Endodermal cell (in vitro differentiated cells): ENCODE results near the gene HSD3B1. TPM values are rescaled to one million over a fixed set of nuclear protein-coding genes. Genes with fewer than 3 reads are reported as not detected.

ENCODE experiments used
- DNase-seq: peaks from one replicate; pipeline ENCODE4 v3.0.0-alpha.2; 2017
- H3K27ac ChIP-seq: 2 replicates; pipeline ENCODE4 v1.5.1; 2013; ENCODE audit warnings: mild to moderate bottlenecking, low read depth, low read length, moderate library complexity
- H3K27me3 ChIP-seq: 2 replicates; pipeline ENCODE4 v1.6.1; 2013; ENCODE audit warnings: mild to moderate bottlenecking, low read length, moderate library complexity; ENCODE audit not compliant: insufficient read depth, control insufficient read depth, poor library complexity, severe bottlenecking
- H3K36me3 ChIP-seq: 2 replicates; pipeline ENCODE4 v1.7.0; 2013; ENCODE audit warnings: mild to moderate bottlenecking, low read length, moderate library complexity; ENCODE audit not compliant: control insufficient read depth, insufficient read depth
- H3K4me1 ChIP-seq: one replicate; pipeline ENCODE4 v1.7.0; 2013; ENCODE audit warnings: low read length; ENCODE audit not compliant: control insufficient read depth, insufficient read depth
- H3K4me3 ChIP-seq: 2 replicates; pipeline ENCODE4 v1.5.1; 2013; ENCODE audit warnings: mild to moderate bottlenecking, low read length, moderate library complexity
- H3K9ac ChIP-seq: 2 replicates; pipeline ENCODE4 v1.6.1; 2013; ENCODE audit warnings: mild to moderate bottlenecking, low read length, moderate library complexity; ENCODE audit not compliant: poor library complexity, severe bottlenecking; ENCODE audit errors: extremely low read depth
- H3K9me3 ChIP-seq: 2 replicates; pipeline ENCODE4 v1.6.1; 2013; ENCODE audit warnings: mild to moderate bottlenecking, low read length, moderate library complexity; ENCODE audit not compliant: control insufficient read depth
- H3K27ac Mint-ChIP-seq: 2 replicates; pipeline ENCODE4 v1.8.0; 2020; ENCODE audit warnings: mixed read lengths
- H3K27me3 Mint-ChIP-seq: 2 replicates; pipeline ENCODE4 v1.8.0; 2021; ENCODE audit warnings: mild to moderate bottlenecking, mixed read lengths; ENCODE audit not compliant: insufficient read depth
- H3K36me3 Mint-ChIP-seq: 2 replicates; pipeline ENCODE4 v1.8.0; 2020; ENCODE audit warnings: low read depth, mixed read lengths
- H3K4me1 Mint-ChIP-seq: 2 replicates; pipeline ENCODE4 v1.8.0; 2020; ENCODE audit warnings: mixed read lengths
- H3K4me3 Mint-ChIP-seq: 2 replicates; pipeline ENCODE4 v1.8.0; 2020; ENCODE audit warnings: mild to moderate bottlenecking, moderate library complexity, mixed read lengths
- H3K9me3 Mint-ChIP-seq: 2 replicates; pipeline ENCODE4 v1.8.0; 2020; ENCODE audit warnings: mild to moderate bottlenecking, mixed read lengths
- CTCF ChIP-seq: fragments of 200-600 bp; sonication (generic); conservative IDR thresholded peaks from 2 replicates; pipeline ENCODE4 v1.5.0; 2021; ENCODE audit warnings: antibody characterized with exemption, mild to moderate bottlenecking
- WGBS, 2 experiments: methylation state at CpG; one replicate each; pipeline versions ENCODE4 v1.1.5 to v1.1.7; 2013; ENCODE audit warnings: missing lambda C conversion rate in 2 of 2, mixed read lengths in 1 of 2; ENCODE audit not compliant: insufficient coverage in 1 of 2, insufficient read length in 1 of 2; 5-methylcytosine and 5-hydroxymethylcytosine counted together
- total RNA-seq, 2 donors: library from RNA; stranded (reverse); fragmentation: NEBNext Ultra II Directional in 1 of 2; extraction: Animal tissue kit (Norgen Biotek cat#: 25700) in 1 of 2; gene quantifications; 2 replicates in 1 of 2; 3 replicates in 1 of 2; pipeline ENCODE4 v1.2.1, GENCODE V29; 2021

The HSD3B1 gene
- total RNA-seq, 2 donors from 2014 or later = not detected

GRCh38 chr1:119471566-119471965 is 35.4 kb upstream of the HSD3B1 start:
- no peak overlapping the region for H3K27ac ChIP-seq
- Mint-ChIP-seq H3K36me3 (no peaks in the 10 kb centered on the region), H3K4me3 (no peak overlapping the region), H3K9me3 (no peaks in the 10 kb centered on the region), H3K4me1 (peaks cover 5% of the 10 kb centered on the region), H3K27ac (no peak overlapping the region), H3K27me3 (peaks cover 6% of the 10 kb centered on the region)
- H3K4me3 ChIP-seq = no peak overlapping the region
- no peak for DNase-seq
- no peaks in the 10 kb centered on the region for H3K4me1 ChIP-seq
- TF ChIP-seq CTCF = peak; percentile 48
- no peaks in the 10 kb centered on the region for H3K9me3 ChIP-seq
- no peaks in the 10 kb centered on the region for H3K36me3 ChIP-seq
- WGBS, 2 experiments = 88 to 90% methylated on average over 4 to 5 of the region's 5 CpGs
- H3K27me3 ChIP-seq = no peaks in the 10 kb centered on the region
- no peak overlapping the region for H3K9ac ChIP-seq

- H3K4me3 Mint-ChIP-seq = no peak overlapping the region
- Histone ChIP-seq H3K9ac (no peak overlapping the region), H3K9me3 (no peaks in the 10 kb centered on the region), H3K27ac (no peak overlapping the region), H3K27me3 (no peaks in the 10 kb centered on the region), H3K4me3 (no peak overlapping the region), H3K36me3 (no peaks in the 10 kb centered on the region), H3K4me1 (no peaks in the 10 kb centered on the region)
- peaks cover 5% of the 10 kb centered on the region for H3K4me1 Mint-ChIP-seq
- no peak overlapping the region for H3K27ac Mint-ChIP-seq
- no peak for DNase-seq
- H3K27me3 Mint-ChIP-seq = peaks cover 6% of the 10 kb centered on the region
- 88 to 90% methylated on average over 3 to 5 of the region's 5 CpGs for WGBS, 2 experiments
- no peaks in the 10 kb centered on the region for H3K9me3 Mint-ChIP-seq
- H3K36me3 Mint-ChIP-seq = no peaks in the 10 kb centered on the region
- TF ChIP-seq CTCF = no peak
Measured at GRCh38 chr1:119472080-119472818, 34.8 kb upstream of the HSD3B1 start.

GRCh38 chr1:119472819-119473175 is 34.2 kb upstream of the HSD3B1 start:
- Histone ChIP-seq H3K36me3 (no peaks in the 10 kb centered on the region), H3K27me3 (no peaks in the 10 kb centered on the region), H3K9me3 (no peaks in the 10 kb centered on the region), H3K9ac (no peak overlapping the region), H3K4me3 (no peak overlapping the region), H3K4me1 (no peaks in the 10 kb centered on the region), H3K27ac (no peak overlapping the region)
- Mint-ChIP-seq H3K4me1 (peaks cover 5% of the 10 kb centered on the region), H3K9me3 (no peaks in the 10 kb centered on the region), H3K27ac (no peak overlapping the region), H3K36me3 (no peaks in the 10 kb centered on the region), H3K4me3 (no peak overlapping the region), H3K27me3 (peaks cover 6% of the 10 kb centered on the region)
- DNase-seq = no peak
- no peak for TF ChIP-seq CTCF
- WGBS, 2 experiments = 92 to 96% methylated on average over 3 of the region's 3 CpGs
